Kidney tubule cell (primary cell): Measurements from ENCODE around the gene MTMR1.

ENCODE experiments used
- DNase-seq: peaks from one replicate; pipeline ENCODE4 v3.0.0-alpha.2; 2018; ENCODE audit warnings: low spot score

MTMR1 gene

DNA sequence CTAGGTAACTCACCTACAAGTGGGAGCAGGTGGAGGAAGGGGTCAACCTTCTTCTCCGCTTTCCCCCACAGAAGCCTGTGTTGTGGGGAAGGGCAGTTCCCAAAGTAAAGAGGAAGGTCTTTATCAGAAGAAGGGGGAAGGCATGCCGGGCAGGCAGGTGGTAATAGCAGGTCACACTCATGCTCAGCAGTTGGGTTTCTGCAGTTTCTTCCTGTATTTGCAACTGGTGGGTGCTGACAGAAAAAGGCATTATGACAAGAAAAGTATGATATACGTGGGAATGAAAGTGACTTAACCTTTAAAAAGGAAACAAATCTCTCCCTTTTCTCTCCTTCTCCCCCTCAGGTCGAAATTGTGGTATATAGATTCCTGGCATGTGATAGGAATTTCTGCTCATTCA, 3.7 kb downstream of the MTMR1 start:
- no peak for DNase-seq

DNA sequence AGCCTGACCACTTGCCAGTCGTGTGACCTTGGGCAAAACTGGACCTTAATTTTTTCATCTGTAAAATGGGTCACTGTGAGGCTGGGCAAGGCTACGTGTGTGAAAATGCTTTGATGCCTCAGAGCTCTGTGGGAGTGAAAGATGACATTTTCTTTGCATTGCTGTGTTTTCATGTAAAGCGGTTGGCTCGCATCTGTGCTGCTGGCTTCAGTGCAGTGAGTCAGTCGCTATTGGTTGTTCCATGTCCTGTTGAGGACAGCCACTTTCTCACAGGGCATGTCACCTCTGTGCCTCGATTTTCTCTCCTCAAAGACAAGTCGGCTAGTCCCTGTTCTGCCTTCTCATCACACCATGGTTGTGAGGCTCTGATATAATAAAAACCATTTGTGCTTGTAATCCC, 4.4 kb downstream of the MTMR1 start:
- DNase-seq, result no peak

DNA sequence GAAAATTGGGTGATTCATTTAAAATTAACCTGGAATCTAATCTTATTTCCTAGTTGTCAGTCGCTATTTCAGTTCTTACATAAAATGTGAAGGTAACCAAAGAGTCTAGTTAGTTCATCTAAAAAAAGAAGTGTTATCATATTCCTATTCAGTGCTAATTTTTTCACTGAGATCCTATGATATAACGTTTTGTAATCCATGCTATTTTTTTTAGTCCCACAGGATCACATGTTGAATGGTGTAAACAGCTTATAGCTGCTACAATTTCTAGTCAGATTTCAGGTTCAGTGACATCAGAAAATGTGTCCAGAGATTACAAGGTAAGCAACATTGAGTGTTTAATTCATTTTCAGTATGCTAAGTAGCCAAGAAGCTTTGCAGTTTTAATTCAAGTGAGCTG, 5.8 kb downstream of the MTMR1 start:
- DNase-seq, result no peak

DNA sequence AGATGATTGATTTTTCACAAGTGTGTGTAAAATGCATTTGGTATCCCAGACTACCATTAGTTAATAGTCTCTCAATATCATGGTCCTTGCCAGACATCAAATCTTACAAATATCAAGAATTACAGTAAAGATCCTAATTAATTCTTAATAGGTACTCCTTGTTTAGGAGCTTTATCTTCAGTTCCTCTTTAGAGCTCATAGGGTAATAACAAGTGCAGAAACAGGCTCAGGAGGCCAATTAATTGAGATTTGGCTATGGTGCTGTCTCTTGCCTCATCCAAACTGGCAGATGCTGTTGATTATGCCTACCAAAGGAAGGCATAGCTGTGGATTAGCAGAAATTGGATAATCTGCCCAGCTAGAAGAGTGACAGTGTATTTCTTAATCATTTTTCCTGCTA, 6.9 kb downstream of the MTMR1 start:
- DNase-seq, result no peak

DNA sequence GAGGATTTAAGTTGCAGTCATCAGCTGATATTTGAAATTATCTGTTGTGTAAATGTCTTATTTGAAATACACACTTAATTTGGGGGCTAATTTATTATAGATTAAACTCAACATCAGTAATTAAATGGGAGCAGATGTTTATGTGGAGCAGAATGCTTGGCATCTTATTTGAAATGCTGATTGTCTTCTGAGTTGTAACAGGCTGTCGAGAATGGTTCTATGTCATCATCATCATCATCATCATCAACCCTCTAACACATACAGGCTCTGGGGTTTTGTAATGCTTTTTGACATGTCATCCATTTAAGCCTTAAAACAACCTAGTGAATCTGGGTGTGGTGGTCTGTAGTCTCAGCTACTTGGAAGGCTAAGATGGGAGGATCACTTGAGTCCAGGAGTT, 8.2 kb downstream of the MTMR1 start:
- no peak for DNase-seq

DNA sequence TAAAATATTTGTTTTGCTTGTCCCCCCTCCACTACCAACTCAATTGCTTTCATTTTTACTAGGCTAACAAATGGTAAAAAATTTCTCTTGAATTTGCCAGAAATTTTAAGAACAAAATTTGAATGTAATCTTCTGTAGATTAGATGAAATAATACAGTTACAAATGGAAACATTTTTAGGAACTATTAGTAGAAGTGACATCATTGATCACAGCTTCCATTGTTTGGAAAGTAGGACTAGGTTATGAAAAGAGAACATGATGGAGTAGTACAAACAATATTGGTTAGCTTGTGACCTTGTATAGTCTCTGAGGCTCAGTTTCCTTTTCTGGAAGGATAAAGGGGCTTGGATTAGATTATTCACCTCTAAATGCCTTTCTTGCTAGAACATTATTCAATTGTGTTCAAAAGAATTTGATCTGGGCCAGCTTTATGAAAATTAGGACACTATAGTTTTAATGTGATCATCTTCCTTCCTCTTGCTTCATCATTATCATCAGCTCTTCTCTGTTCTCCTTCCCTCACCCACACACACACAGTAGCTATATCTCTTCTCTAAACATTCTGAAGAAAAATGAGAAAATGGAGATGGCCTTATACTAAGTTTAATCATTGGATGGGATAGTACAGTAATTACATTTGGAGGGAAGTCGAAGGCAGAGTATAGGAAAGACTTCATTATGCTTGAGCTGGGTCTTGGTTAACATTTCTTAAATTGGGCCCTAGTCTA, 9.9 kb downstream of the MTMR1 start:
- no peak for DNase-seq

DNA sequence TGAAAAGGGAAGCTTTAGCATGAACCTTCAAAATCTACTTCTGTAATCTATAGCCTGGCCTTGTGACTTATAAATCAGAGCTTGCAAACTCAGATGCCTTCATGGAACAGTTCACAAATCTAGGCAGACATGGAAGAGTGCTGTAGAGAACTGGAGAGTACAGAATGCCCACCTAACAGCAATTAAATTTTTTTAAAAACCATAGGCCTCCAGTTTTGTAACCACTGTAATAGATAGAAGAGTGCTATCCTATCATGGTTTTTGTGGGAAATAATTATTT, 10.4 kb downstream of the MTMR1 start:
- no peak for DNase-seq

DNA sequence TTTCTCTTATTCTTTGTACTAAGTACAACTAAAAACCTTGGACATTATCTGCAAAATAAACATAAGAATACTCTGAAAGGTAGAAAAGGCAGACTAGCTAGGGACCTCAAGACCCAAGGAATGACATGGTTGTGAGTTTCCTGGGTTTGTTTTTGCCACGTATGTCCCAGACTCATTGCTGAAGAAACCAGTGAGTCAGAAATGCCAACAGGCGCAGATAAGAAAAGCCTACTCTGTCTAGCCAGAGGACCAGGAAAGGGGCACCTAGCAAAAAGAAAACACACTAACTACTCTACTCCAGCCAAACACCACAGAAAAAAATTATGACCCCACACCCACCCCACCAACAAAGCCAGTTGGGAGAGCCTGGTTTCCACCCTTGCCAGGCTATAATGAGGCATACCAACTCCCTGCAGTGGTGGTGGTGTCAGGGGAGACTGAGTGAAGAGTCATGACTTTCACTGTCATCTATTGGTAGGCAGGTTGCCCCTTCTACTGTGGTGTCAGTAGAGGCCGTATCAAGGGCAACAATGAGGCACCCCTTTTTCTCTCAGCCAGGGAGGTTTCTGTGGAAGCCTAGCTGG, 10.9 kb downstream of the MTMR1 start:
- peak; percentile 56 for DNase-seq

DNA sequence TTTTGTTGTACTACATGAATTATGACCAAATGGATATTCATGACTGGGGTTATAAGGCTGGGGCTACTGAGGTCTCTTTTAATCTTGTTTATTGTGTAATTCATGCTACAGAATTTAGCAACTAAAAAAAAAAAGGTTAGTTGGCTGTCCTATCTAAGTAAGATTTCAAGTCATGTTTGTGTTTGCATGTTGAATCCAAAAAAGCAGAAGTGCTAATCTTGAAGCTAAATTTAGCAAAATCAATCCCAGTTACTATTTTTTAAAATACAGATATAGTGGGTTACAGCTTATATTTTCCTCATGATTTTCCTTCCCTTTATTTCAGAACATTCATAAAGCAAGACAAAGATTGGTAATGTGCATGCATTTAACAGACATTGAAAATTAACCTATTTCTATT, 19.4 kb downstream of the MTMR1 start:
- no peak for DNase-seq

DNA sequence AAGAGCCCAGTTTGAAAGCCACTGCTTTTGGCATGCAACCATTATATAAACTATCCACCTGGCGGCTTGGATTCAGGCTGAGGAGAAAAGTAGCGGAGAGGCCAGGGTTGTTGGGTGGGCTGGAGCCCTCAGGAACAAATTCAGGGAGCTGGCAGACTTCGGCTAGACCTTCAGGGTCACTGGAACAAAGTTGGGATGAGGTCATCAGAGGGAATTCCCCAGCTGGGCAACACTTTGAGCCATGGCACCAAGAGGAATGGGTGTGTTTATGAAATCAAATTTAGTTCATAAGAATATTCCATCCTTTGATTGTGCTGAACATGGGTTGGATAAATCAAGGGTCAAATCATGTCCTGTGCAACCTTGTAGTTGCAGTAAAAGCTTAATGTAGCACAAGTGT, 22.0 kb downstream of the MTMR1 start:
- peak; percentile 32 for DNase-seq

DNA sequence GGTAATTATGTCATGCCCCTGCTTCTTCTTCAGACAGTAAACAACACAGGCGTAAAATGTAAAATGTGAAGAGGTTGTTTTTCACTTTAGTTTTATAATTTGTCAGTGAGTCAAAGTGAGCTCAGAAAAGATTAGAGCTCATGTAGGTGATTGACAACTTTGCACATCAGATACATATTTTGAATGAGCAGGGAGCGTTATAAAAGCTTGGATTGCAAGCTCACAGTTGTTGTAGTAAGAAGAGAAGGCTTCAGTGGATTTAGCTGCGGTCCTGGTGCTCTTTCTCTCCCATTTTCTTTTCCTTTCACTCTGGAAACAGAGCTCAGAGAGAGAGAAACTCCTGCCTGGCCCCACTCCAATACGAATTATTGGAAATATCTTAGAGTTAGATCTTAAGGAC, 26.4 kb downstream of the MTMR1 start:
- DNase-seq, result no peak

DNA sequence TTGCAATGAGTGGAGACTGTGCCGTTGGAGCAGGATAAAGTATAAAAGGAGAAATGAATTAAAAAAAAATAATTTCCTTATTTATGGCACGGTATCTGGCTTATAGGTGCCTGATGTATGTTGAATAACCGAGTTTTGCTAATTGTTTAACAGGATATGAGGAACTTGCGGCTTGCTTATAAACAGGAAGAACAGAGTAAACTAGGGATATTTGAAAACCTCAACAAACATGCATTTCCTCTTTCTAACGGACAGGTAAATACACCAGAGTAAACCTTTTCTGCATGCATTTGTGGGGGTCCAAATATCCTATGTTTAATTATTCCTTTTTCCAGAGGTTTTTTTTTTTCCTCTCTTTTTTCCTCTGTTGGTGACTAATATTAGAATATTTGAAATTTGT, 36.8 kb downstream of the MTMR1 start:
- DNase-seq, result no peak

DNA sequence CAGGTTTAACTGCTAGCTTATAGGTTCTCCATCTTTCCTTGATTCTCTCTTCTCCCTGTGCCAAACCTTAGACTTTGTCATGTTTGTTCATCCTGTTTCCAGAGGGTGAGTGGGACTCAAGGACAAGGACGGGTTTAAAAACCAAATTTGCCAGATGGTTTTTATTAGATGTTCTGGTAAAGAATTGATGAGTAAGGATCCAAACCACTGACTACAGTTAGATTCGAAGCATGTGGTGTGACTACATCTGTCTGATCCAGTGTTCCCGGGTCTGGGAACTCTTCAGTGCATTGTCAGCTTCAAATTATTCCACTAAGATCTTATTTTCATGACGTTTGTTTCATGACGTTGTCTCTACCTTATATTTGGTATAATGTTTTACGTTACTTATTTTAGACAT, 37.5 kb downstream of the MTMR1 start:
- no peak for DNase-seq

DNA sequence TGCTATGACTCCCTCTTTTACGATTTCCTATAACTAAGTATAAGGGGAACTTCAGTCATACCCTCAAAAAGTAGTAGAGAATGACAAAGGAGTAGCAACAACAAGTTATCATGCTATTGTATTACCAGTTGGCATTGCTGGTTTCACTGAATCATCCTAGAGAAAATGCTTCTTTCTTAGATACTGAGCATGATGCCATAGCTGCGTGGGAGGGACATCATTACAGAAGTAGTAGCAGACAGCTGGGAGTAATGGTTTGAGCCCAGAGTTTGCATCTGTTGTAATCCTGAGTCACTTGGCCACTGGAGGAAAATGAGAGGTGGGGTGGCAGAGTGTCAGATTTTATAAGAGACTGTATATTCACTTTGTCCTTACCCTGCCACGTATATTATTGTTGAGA, 38.6 kb downstream of the MTMR1 start:
- peak; percentile 58 for DNase-seq

DNA sequence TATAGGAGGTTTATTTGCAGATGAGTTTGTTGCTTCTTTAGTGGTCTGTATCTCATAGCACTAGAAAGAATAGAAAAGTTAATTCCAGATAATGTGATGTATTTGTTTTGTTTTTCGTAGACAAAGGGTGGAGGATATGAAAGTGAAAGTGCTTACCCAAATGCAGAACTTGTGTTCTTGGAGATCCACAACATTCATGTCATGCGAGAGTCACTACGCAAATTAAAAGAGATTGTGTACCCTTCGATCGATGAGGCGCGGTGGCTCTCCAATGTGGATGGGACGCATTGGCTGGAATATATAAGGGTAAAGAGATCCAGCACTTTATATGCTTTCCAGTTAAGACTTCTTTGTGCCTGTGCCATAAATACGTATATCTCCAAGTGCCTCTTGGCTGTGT, 43.3 kb downstream of the MTMR1 start:
- DNase-seq, result no peak

DNA sequence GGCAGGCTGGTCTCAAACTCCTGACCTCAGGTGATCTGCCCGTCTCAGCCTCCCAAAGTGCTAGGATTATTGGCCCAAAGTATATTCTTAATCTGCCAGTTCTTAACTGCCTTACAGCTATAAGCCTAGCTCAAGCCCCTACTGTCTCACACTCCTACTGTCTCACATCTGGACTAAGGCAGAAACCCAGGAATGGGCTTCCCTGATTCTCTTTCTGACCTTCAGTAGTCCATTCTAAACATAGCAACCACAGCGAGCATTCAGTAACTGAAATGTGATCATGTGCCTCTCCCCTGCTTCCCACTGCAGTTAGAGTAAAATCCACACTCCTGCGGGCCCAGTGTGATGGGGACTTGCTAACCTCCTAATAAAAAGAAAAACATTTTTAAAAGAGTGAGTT, 58.9 kb downstream of the MTMR1 start:
- no peak for DNase-seq

DNA sequence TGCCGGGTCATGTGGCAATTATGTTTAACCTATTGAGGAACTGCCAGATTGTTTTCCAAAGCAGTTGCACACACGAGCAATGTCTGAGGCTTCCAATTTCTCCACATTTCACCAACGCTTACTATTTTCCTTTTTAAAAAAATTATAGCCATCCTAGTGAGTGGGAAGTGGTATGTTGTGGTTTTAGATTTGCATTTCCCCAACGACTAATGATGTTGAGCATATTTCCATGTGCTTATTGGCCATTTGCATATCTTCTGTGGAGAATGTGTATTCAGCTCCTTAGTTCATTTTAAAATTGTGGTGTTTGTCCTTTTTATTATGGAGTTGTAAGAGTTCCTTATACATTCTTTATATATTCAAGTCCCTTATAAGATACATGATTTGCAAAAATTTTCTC, 60.2 kb downstream of the MTMR1 start:
- DNase-seq, result no peak

DNA sequence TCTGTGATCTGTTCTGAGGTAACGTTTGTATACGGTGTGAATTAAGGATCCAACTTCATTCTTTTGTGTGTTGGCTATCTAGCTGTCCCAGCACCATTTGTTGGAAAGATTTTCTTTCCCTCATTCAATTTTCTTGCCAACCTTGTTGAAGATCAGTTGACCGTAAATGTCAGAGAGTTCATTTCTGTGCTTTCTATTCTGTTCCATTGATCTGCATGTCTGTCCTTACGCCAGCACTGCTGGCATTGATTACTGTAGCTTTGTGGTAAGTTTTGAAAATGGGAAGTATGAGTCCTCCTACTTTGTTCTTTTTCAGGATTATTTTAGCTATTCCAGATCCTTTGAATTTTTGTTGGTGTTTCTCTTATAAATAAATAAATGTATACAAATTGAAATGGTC, 60.8 kb downstream of the MTMR1 start:
- no peak for DNase-seq

DNA sequence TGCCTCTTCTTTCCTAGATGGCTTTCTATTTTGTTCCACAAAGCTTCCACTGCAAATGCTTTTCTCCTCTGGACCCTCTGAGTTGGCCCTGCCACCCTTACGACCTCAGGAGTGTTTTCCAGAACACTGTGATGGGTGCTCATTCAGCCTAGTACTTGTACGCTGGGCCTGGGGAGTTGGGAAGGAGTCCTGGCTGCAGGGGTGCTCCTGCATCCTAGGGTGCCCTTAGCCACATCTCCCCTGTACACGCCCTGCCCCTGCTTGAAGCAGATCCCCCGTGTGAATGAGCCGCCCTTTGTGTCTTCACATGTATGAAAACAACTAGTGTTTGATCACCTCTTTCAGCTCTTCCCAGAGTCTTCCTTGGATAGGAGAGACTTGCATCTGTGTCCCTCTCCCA, 64.2 kb downstream of the MTMR1 start:
- DNase-seq, result no peak

DNA sequence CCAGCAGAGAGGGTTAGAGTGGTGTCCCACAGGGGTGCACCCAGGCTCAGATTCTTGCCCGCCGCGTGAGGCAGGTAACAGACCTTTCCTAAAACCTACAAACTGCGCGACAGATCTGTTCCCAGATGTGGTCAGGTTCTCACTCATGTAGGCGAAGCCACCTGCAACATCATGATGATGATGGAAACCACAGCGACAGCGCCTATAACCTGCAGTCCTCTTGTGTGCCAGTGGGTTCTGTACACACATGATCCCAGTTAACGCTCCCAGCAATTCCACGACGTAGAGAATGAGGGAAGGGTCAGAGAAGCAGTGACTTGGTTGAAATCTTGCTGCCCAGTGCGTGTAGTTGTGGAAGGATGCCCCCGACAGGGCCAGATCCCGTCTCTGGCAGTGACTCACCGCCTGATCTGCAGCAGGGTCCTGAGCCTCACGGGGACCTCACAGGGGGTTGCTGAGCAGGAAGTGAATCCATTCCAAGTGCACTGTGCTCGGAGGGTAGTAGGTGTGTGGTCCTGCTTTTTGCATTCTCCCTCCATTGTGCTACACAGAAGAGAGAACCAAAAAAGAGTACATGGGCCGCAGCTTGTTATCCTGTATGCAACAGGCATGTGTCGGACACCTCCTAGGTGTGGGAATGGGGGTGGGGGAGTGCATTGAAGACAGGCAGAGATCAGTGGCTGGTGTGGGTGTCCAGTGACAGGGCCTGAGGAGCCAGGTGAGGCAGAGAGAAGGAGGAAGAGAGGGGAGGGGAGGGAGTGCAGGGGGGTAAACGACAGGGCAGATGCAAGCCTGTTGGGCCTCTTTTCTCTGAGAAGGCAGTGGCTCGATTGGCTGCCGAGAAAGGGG, 66.6 kb downstream of the MTMR1 start:
- no peak for DNase-seq

DNA sequence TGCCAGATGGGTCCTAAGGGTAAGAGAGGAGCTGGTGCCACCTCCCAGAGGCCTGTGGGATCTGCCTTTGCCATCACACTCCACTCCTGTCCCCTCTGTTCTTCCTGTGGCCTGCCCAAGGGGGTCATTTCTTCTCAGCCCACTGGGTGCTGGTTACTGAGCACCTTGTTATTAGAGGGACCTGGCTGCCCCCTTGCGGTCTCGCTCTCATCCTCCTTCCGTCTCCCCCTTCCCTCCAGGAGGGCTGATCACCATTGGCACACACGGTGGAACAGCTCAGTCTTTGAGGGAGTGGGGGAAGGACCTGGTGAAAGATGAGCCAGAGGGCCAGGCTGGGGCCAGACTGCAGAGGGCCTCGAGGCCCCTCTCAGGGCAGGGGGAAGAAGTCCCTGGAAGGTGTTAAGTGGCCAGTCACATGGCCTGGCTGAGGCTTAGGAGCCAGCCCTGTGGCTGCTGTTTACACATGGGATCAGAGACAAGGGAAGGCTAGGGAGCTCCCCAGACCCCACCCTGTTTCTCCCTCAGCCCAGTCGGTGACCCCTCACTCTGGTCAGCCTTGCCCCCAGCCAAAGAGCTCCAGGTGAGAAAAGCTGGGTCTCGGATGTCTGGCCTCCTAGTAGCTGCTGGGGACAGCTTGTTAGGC, 68.1 kb downstream of the MTMR1 start:
- no peak for DNase-seq

DNA sequence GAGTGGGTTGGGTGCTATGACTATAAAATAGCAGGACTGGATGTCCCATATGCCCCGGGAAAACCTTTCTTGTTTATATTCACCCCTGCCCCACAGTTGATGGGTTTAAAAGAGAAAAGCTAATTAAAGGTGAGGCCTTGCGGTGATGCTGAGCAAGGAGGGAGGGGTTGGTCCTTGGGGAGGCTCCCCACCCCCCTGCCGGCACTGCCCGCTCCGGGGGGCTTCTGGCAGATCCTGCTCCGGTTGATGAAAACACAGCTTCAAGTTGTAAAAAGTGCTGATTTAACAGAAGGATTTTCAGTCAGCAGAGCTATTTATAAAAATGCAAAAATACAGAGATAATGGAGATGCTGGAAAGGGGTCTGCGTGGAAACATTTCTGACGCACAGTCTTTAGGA, 68.6 kb downstream of the MTMR1 start:
- no peak for DNase-seq
